ENCODE results near the gene STYK1.

GRCh38 chr12:10654003-10654402, 19.8 kb downstream of the STYK1 start:
- TF ChIP-seq CTCF (IDR thresholded peaks at IDR 0.05 in 2 of 3, conservative IDR thresholded peaks at IDR 0.05 in 1 of 3; ENCODE audit: insufficient read depth in 2 of 3, low read depth in 1 of 3, low read length in 3 of 3) (no peak), MAFK (IDR thresholded peaks at IDR 0.05; ENCODE audit: low read length) (no peak), MAX (CRISPR knock-in tag; IDR thresholded peaks at IDR 0.05) (no peak), MYNN (IDR thresholded peaks at IDR 0.05) (no peak), MYNN (CRISPR knock-in tag; IDR thresholded peaks at IDR 0.05) (no peak), ASH1L (IDR thresholded peaks at IDR 0.05; ENCODE audit: borderline replicate concordance, low read depth, partially characterized antibody) (no peak), POLR2A (conservative IDR thresholded peaks at IDR 0.05) (no peak), EGR1 (conservative IDR thresholded peaks at IDR 0.05) (no peak), KDM4B (IDR thresholded peaks at IDR 0.05; ENCODE audit: borderline replicate concordance in 2 of 2, low read depth in 1 of 2) (no peak), ZFP1 (CRISPR knock-in tag; IDR thresholded peaks at IDR 0.05) (no peak)

All from K562 (cell line).